CD4-positive, alpha-beta memory T cell (primary cell): ENCODE measurements around the gene ZFP91. TPM values are rescaled to one million over a fixed set of nuclear protein-coding genes. Genes with fewer than 3 reads are reported as not detected.

Experiments
- polyA plus RNA-seq, 2 donors: library from polyadenylated mRNA; unstranded; fragments of 300-500 nt; fragmentation: Illumina TruSeq; gene quantifications; one replicate each; pipeline ENCODE4 v1.2.3, GENCODE V29; 2021
- total RNA-seq, 2 experiments: library from RNA; stranded (reverse); gene quantifications; one replicate each; pipeline ENCODE4 v1.2.3, GENCODE V29; 2021

Gene ZFP91
- total and polyA plus RNA-seq, 4 experiments from 2014 or later = 3.8 to 38.4 (median 22.7) TPM

Other genes with a start within 250 kb of the ZFP91 start
- not detected for gene OR5B17, start 220.0 kb upstream of the ZFP91 start, total RNA-seq
- gene OR5B17, start 220.0 kb upstream of the ZFP91 start, polyA plus RNA-seq = not detected
- gene OR5B3, start 172.2 kb upstream of the ZFP91 start, total RNA-seq = not detected
- not detected for gene OR5B3, start 172.2 kb upstream of the ZFP91 start, polyA plus RNA-seq
- gene OR5B2, start 150.9 kb upstream of the ZFP91 start, total RNA-seq = under 1 TPM in 1 of 2 experiments, not detected in 1; 0.29 TPM
- not detected for gene OR5B2, start 150.9 kb upstream of the ZFP91 start, polyA plus RNA-seq
- gene OR5B12, start 136.8 kb upstream of the ZFP91 start, total RNA-seq = not detected
- not detected for gene OR5B12, start 136.8 kb upstream of the ZFP91 start, polyA plus RNA-seq
- under 1 TPM; 0.61 to 0.99 TPM for gene OR5B21, start 71.0 kb upstream of the ZFP91 start, total RNA-seq
- not detected for gene OR5B21, start 71.0 kb upstream of the ZFP91 start, polyA plus RNA-seq
- 100 to 1,000 TPM; 138 to 147 TPM for gene LPXN, start 3.2 kb upstream of the ZFP91 start, total RNA-seq
- gene LPXN, start 3.2 kb upstream of the ZFP91 start, polyA plus RNA-seq = 100 to 1,000 TPM; 251 to 281 TPM
- gene CNTF, start 43.6 kb downstream of the ZFP91 start, total RNA-seq = 1 to 10 TPM; 2.6 to 2.9 TPM
- gene CNTF, start 43.6 kb downstream of the ZFP91 start, polyA plus RNA-seq = under 1 TPM in 1 of 2 donors, not detected in 1; 0.10 TPM
- not detected for gene GLYAT, start 152.9 kb downstream of the ZFP91 start, total RNA-seq
- not detected for gene GLYAT, start 152.9 kb downstream of the ZFP91 start, polyA plus RNA-seq